Adrenal gland (tissue), 12 donors: Measurements from ENCODE around the gene DBNL. TPM values are rescaled to one million over a fixed set of nuclear protein-coding genes. Genes with fewer than 3 reads are reported as not detected.
A peak's percentile ranks its signal among the peaks of the same experiment; 100 is the strongest.

Experiments used
- DNase-seq, 7 donors: peaks; one replicate each; pipeline ENCODE4 v3.0.0-alpha.2; 2019 to 2020
- H3K27ac ChIP-seq, 5 donors: fragments of 200-600 bp; sonication (generic) in 4 of 5; 1 replicate in 3 of 5; 2 replicates in 2 of 5; pipeline versions ENCODE4 v1.5.1 to v1.8.0; 2016 to 2020; ENCODE audit warnings: mild to moderate bottlenecking in 1 of 5
- H3K27me3 ChIP-seq: fragments of 200-600 bp; 2 replicates; pipeline ENCODE4 v1.8.0; 2021
- H3K36me3 ChIP-seq, 2 donors: fragments of 200-600 bp; replicated peaks in 1 of 2; 1 replicate in 1 of 2; 2 replicates in 1 of 2; pipeline versions ENCODE4 v1.5.1 to v1.8.0; 2018 to 2022
- H3K4me1 ChIP-seq, 2 donors: fragments of 200-600 bp; replicated peaks in 1 of 2; 1 replicate in 1 of 2; 2 replicates in 1 of 2; pipeline versions ENCODE4 v1.5.1 to v1.8.0; 2018 to 2021
- H3K4me3 ChIP-seq, 4 donors: fragments of 200-600 bp; sonication (generic) in 3 of 4; one replicate each; pipeline ENCODE4 v1.5.1; 2016 to 2018
- H3K9me3 ChIP-seq, 3 donors: fragments of 200-600 bp; sonication (generic) in 1 of 3; replicated peaks in 1 of 3; 1 replicate in 2 of 3; 2 replicates in 1 of 3; pipeline versions ENCODE4 v1.5.1 to v1.8.0; 2016 to 2021
- POLR2A ChIP-seq, 2 donors: fragments of 450-650 bp; IDR thresholded peaks; one replicate each; pipeline ENCODE4 v1.6.1; 2017; ENCODE audit warnings: antibody characterized with exemption in 2 of 2, mild to moderate bottlenecking in 2 of 2, moderate library complexity in 1 of 2
- WGBS, 4 donors: extraction: QIAGEN DNeasy Blood & Tissue Kit in 2 of 4; methylation state at CpG; one replicate each; pipeline versions ENCODE4 v1.1.5 to v1.1.7; 2013 to 2017; 5-methylcytosine and 5-hydroxymethylcytosine counted together
- intact Hi-C, 2 donors: fragments of 100-400 bp; cut with DNase I; formaldehyde crosslinking; loops; one replicate each; pipeline versions ENCODE4 v1.14.1 to v1.15.0; 2022 to 2023
- polyA plus RNA-seq, 3 donors: library from polyadenylated mRNA; stranded (reverse); fragments of 200-250 nt in 2 of 3; fragments of 350-450 nt in 1 of 3; fragmentation: Illumina TruSeq in 1 of 3; extraction: RNeasy Lipid Tissue Mini Kit (QIAGEN cat#74804) in 1 of 3; gene quantifications; one replicate each; pipeline ENCODE4 v1.2.3, GENCODE V29; 2013 to 2014
- total RNA-seq, 9 donors: library from RNA; depleted of rRNA in 4 of 9; stranded (reverse); fragments of >200 nt in 4 of 9; fragments of 120-200 nt in 1 of 9; fragmentation: NEBNext Ultra II Directional in 1 of 9; extraction: Animal tissue kit (Norgen Biotek cat#: 25700) in 1 of 9; gene quantifications; one replicate each; pipeline versions ENCODE4 v1.1.0 to v1.2.4, GENCODE V29; 2013 to 2023
- TF ChIP-seq, protein P1 (sequence below), 6 experiments: fragments of 450-650 bp in 4 of 6; fragments of 200-600 bp in 2 of 6; sonication (generic) in 1 of 6; IDR thresholded peaks; 1 replicate in 5 of 6; 2 replicates in 1 of 6; pipeline versions ENCODE4 v1.5.1 to v1.8.0; 2016 to 2021; ENCODE audit warnings: antibody characterized with exemption in 6 of 6, mild to moderate bottlenecking in 2 of 6, moderate library complexity in 1 of 6
- donor health status: healthy with polysubstance abuse.
- donor health status: Bipolar disorder and iron deficiency.
- donor health status: DM: yes; HTN: yes; CAD: no.
- donor health status: DM: no; HTN: no; CAD: no.
- donor health status: DM: no; HTN: no; CAD: no.
- donor health status: DM: yes; HTN: yes; CAD: no.

The DBNL gene
- total and polyA plus RNA-seq, 12 donors = 46.2 to 145 (median 77.7) TPM

DNA sequence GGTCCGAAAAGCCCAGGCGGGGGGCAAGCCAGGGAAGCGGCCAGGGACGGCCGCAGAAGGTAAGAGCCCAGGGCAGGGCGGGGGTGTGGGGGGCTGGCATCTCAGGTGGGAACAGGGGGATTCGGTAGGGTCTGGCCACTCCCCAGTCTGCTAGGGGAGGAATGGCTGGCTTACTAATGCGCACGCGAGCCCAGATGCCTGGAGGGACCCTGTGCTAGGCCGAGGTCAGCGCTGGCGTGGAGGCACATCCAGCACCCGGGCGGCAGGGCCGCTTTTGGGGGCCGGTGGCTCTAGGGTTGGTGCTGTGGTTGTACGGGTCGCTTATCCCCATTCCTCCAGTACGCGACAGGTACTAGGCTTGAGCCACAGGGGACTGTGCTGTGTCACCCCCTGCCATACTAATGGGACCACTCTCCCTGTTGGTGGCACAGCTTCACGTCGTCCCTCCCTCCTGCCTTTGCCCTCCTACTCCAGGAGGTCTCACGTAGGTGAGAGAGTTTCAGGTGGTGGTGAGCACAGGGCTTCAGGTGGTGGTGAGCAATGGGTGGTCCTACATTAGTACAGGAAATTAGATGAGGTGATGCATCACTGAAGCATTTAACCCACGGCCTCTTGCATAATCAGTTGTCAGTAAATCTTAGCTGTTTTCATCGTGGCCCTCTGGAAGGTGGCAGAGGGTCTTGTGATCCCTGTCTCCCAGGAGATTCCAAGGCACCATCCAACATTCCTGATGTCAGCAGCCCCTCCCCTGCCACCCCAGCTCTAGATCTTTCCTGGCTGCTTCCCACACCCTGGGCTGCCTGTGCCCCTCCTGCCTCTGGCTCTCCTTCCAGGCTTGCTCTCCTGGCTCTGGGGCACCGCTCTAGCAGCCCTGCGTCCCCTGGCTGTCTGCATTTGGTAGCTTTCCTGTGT, 60.6 kb downstream of the DBNL start:
- Histone ChIP-seq H3K27me3 (no peaks in the 10 kb centered on the region), H3K9me3 (no peaks in the 10 kb centered on the region), H3K36me3 (peaks cover 0 to 4% of the 10 kb centered on the region in 2 donors), H3K4me1 (no peaks in the 10 kb centered on the region), H3K4me3 (peak overlapping the region in 1 of 4 donors; percentile 64), H3K27ac (peak overlapping the region in 4 of 5 donors; percentile 18 to 93 (median 70))
- 41 to 46% (median 46%) methylated on average over 11 to 28 of the region's 28 CpGs for WGBS, 4 donors
- intact Hi-C loops = no loop called here
- TF ChIP-seq, protein P1, sequence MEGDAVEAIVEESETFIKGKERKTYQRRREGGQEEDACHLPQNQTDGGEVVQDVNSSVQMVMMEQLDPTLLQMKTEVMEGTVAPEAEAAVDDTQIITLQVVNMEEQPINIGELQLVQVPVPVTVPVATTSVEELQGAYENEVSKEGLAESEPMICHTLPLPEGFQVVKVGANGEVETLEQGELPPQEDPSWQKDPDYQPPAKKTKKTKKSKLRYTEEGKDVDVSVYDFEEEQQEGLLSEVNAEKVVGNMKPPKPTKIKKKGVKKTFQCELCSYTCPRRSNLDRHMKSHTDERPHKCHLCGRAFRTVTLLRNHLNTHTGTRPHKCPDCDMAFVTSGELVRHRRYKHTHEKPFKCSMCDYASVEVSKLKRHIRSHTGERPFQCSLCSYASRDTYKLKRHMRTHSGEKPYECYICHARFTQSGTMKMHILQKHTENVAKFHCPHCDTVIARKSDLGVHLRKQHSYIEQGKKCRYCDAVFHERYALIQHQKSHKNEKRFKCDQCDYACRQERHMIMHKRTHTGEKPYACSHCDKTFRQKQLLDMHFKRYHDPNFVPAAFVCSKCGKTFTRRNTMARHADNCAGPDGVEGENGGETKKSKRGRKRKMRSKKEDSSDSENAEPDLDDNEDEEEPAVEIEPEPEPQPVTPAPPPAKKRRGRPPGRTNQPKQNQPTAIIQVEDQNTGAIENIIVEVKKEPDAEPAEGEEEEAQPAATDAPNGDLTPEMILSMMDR (IDR thresholded peaks at IDR 0.05) = no peak
- no peak for TF ChIP-seq POLR2A (IDR thresholded peaks at IDR 0.05)
- peak in 1 of 7 donors; percentile 35 for DNase-seq

GRCh38 chr7:44105832-44106231, 61.3 kb downstream of the DBNL start:
- DNase-seq = no peak
- Histone ChIP-seq H3K27ac (peak overlapping the region in 1 of 5 donors; percentile 93), H3K36me3 (peaks cover 0 to 4% of the 10 kb centered on the region in 2 donors), H3K9me3 (no peaks in the 10 kb centered on the region), H3K27me3 (no peaks in the 10 kb centered on the region), H3K4me1 (no peaks in the 10 kb centered on the region), H3K4me3 (peak overlapping the region in 1 of 4 donors; percentile 64)
- no peak for TF ChIP-seq POLR2A (IDR thresholded peaks at IDR 0.05)
- TF ChIP-seq, protein P1 (IDR thresholded peaks at IDR 0.05) = no peak
- intact Hi-C loops = no loop called here
- WGBS, 4 donors = 64 to 81% (median 67%) methylated on average over 2 of the region's 2 CpGs

DNA sequence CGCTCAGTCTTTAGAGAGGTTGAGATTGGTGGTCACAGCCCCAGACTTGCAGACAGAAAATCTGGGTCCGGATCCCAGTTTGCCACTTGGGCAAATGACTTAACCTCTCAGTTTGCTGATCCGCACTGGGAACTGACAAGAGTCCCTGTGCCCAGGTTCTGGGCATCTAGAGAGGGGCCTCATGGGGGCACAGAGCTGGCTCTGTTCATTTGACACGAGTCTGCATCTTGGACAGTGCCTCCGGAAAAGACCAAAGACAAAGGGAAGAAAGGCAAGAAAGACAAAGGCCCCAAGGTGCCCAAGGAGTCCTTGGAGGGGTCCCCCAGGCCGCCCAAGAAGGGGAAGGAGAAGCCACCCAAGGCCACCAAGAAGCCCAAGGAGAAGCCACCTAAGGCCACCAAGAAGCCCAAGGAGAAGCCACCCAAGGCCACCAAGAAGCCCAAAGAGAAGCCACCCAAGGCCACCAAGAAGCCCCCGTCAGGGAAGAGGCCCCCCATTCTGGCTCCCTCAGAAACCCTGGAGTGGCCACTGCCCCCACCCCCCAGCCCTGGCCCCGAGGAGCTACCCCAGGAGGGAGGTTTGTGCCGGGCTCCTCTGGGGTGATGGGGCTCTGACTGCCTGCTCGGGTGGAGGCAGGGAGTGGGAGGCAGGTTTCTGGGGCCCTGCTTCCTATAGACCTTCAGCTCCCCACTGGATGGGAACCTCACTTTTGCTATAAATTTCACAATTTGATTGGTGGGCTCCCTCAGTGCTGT, 62.0 kb downstream of the DBNL start:
- no peaks in the 10 kb centered on the region for H3K27me3 ChIP-seq
- no peak for DNase-seq
- TF ChIP-seq, protein P1 (IDR thresholded peaks at IDR 0.05) = no peak
- TF ChIP-seq POLR2A (IDR thresholded peaks at IDR 0.05) = no peak
- H3K4me1 ChIP-seq = no peaks in the 10 kb centered on the region
- 85 to 87% (median 86%) methylated on average over 6 to 10 of the region's 10 CpGs for WGBS, 4 donors
- H3K36me3 ChIP-seq = peaks cover 0 to 4% of the 10 kb centered on the region in 2 donors
- H3K4me3 ChIP-seq = peak overlapping the region in 1 of 4 donors; percentile 64
- H3K9me3 ChIP-seq = no peaks in the 10 kb centered on the region
- peak overlapping the region in 1 of 5 donors; percentile 93 for H3K27ac ChIP-seq
- intact Hi-C loops = no loop called here
